Mesendoderm (in vitro differentiated cells): ENCODE measurements around the gene NUS1.
A peak's percentile ranks its signal among the peaks of the same experiment; 100 is the strongest.
"Not testable (repeated sequence)": the region's sequence is repeated elsewhere in the genome, so short reads cannot be mapped to it uniquely, and the experiment has no call there.

Experiments
- DNase-seq: peaks from one replicate; pipeline ENCODE4 v3.0.0; 2013
- H2AK5ac ChIP-seq: 2 replicates; pipeline ENCODE4 v1.6.1; 2013; ENCODE audit warnings: low read length, inconsistent platforms
- H2BK120ac ChIP-seq: 2 replicates; pipeline ENCODE4 v1.6.1; 2013; ENCODE audit warnings: low read depth, mild to moderate bottlenecking, low read length, moderate library complexity, mixed read lengths
- H2BK15ac ChIP-seq: replicated peaks from 2 replicates; pipeline ENCODE4 v1.6.1; 2013; ENCODE audit warnings: low read depth, mild to moderate bottlenecking, moderate library complexity
- H2BK5ac ChIP-seq: 2 replicates; pipeline ENCODE4 v1.6.1; 2013; ENCODE audit warnings: low read length, inconsistent platforms
- H3K18ac ChIP-seq: 2 replicates; pipeline ENCODE4 v1.6.1; 2013; ENCODE audit warnings: mild to moderate bottlenecking, low read length, mixed read lengths
- H3K23ac ChIP-seq: one replicate; pipeline ENCODE4 v1.6.1; 2013; ENCODE audit warnings: low read length
- H3K27ac ChIP-seq: 2 replicates; pipeline ENCODE4 v1.5.1; 2013; ENCODE audit warnings: low read depth, mild to moderate bottlenecking, inconsistent platforms, low read length, moderate library complexity
- H3K27me3 ChIP-seq: 2 replicates; pipeline ENCODE4 v1.6.1; 2013; ENCODE audit warnings: low read length, control low read depth, mild to moderate bottlenecking, inconsistent platforms; ENCODE audit not compliant: insufficient read depth, poor library complexity
- H3K36me3 ChIP-seq: 2 replicates; pipeline ENCODE4 v1.6.1; 2013; ENCODE audit warnings: low read length, inconsistent platforms; ENCODE audit not compliant: control insufficient read depth, insufficient read depth
- H3K4ac ChIP-seq: one replicate; pipeline ENCODE4 v1.6.1; 2013; ENCODE audit warnings: low read depth, mild to moderate bottlenecking, low read length, moderate library complexity
- H3K4me1 ChIP-seq: 2 replicates; pipeline ENCODE4 v1.6.1; 2013; ENCODE audit warnings: low read depth, low read length, inconsistent platforms; ENCODE audit not compliant: control insufficient read depth
- H3K4me2 ChIP-seq: 2 replicates; pipeline ENCODE4 v1.6.1; 2013; ENCODE audit warnings: low read length
- H3K4me3 ChIP-seq: 2 replicates; pipeline ENCODE4 v1.5.1; 2013; ENCODE audit warnings: mild to moderate bottlenecking, low read length
- H3K56ac ChIP-seq: one replicate; pipeline ENCODE4 v1.6.1; 2013; ENCODE audit warnings: low read length
- H3K79me1 ChIP-seq: 2 replicates; pipeline ENCODE4 v1.6.1; 2013; ENCODE audit warnings: low read length, inconsistent platforms
- H3K79me2 ChIP-seq: 2 replicates; pipeline ENCODE4 v1.6.1; 2013; ENCODE audit warnings: mild to moderate bottlenecking, low read length; ENCODE audit not compliant: control insufficient read depth, insufficient read depth
- H3K9ac ChIP-seq: 2 replicates; pipeline ENCODE4 v1.6.1; 2013; ENCODE audit warnings: low read length, inconsistent platforms
- H4K5ac ChIP-seq: one replicate; pipeline ENCODE4 v1.6.1; 2013; ENCODE audit warnings: low read length
- H4K8ac ChIP-seq: one replicate; pipeline ENCODE4 v1.6.1; 2013; ENCODE audit warnings: low read depth, mild to moderate bottlenecking, control low read depth, low read length, moderate library complexity
- WGBS: extraction: QIAGEN DNeasy Blood & Tissue Kit; methylation state at CpG from one replicate; pipeline ENCODE4 v1.1.7; 2013; ENCODE audit warnings: low lambda C conversion rate, missing lambda C conversion rate; ENCODE audit not compliant: insufficient coverage; ENCODE audit errors: extremely low coverage; 5-methylcytosine and 5-hydroxymethylcytosine counted together

The NUS1 gene

DNA sequence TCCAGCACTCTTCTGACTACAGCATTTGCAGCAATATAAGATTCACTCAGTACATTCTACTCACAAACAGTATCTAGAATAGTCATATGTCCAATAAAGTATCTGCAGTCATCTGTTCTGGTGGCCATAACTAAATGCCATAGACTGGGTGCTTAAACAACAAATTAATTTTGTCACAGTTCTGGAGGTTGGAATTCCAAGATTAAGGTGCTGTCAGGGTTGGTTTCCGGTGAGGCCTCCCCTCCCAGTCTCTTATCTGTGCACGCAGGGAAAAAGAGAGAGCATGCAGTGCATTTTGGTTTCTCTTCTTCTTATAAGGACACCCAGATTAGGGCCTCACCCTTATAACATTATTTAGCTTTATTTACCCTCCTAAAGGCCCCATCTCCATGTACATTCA lies 21.3 kb upstream of the NUS1 start:
- no peak overlapping the region for H3K9ac ChIP-seq
- H3K4me1 ChIP-seq: no peaks in the 10 kb centered on the region
- H3K79me1 ChIP-seq: no peaks in the 10 kb centered on the region
- H4K5ac ChIP-seq: no peak overlapping the region
- H3K4me3 ChIP-seq: no peak overlapping the region
- H3K27me3 ChIP-seq: no peaks in the 10 kb centered on the region
- no peak overlapping the region for H2BK15ac ChIP-seq
- WGBS: no CpG with 5 or more reads among the region's 2 CpGs
- H3K18ac ChIP-seq: no peak overlapping the region
- H3K23ac ChIP-seq: no peak overlapping the region
- H3K36me3 ChIP-seq: no peaks in the 10 kb centered on the region
- DNase-seq: no peak
- no peak overlapping the region for H3K56ac ChIP-seq
- no peak overlapping the region for H2BK120ac ChIP-seq
- H3K79me2 ChIP-seq: no peaks in the 10 kb centered on the region
- no peak overlapping the region for H3K4ac ChIP-seq
- H3K4me2 ChIP-seq: no peak overlapping the region
- H3K27ac ChIP-seq: no peak overlapping the region
- no peak overlapping the region for H2BK5ac ChIP-seq
- H2AK5ac ChIP-seq: no peak overlapping the region
- H4K8ac ChIP-seq: no peak overlapping the region

DNA sequence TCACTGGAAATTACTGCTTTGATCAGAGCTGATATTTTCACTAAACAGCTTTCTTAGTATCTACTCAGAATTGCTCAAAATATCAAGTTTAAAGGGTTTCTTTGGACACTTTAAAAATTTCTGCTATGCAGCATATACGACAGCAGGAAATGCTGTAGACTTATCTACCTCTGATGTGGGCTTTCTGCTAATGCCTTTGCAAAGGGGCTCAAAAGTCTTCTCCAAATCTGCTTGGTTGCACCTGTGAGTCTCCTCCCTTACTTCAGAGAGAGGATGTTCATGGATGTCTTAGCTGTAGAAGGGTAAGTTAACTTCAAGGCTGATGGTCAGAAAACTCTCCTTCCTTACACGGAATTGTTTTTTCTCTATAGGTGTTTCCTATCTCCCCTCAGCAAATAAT lies 19.9 kb upstream of the NUS1 start:
- no peaks in the 10 kb centered on the region for H3K27me3 ChIP-seq
- H3K23ac ChIP-seq: no peak overlapping the region
- no peak overlapping the region for H2BK120ac ChIP-seq
- H3K4me2 ChIP-seq: no peak overlapping the region
- DNase-seq: no peak
- H3K9ac ChIP-seq: no peak overlapping the region
- H3K27ac ChIP-seq: no peak overlapping the region
- no peak overlapping the region for H2AK5ac ChIP-seq
- H4K8ac ChIP-seq: no peak overlapping the region
- no peak overlapping the region for H2BK15ac ChIP-seq
- H3K4me1 ChIP-seq: no peaks in the 10 kb centered on the region
- no peaks in the 10 kb centered on the region for H3K36me3 ChIP-seq
- no peak overlapping the region for H3K4me3 ChIP-seq
- no peak overlapping the region for H3K4ac ChIP-seq
- H3K79me1 ChIP-seq: no peaks in the 10 kb centered on the region
- H3K79me2 ChIP-seq: no peaks in the 10 kb centered on the region
- WGBS: no CpG with 5 or more reads among the region's 2 CpGs
- no peak overlapping the region for H4K5ac ChIP-seq
- H3K18ac ChIP-seq: no peak overlapping the region
- H3K56ac ChIP-seq: no peak overlapping the region
- H2BK5ac ChIP-seq: no peak overlapping the region

DNA sequence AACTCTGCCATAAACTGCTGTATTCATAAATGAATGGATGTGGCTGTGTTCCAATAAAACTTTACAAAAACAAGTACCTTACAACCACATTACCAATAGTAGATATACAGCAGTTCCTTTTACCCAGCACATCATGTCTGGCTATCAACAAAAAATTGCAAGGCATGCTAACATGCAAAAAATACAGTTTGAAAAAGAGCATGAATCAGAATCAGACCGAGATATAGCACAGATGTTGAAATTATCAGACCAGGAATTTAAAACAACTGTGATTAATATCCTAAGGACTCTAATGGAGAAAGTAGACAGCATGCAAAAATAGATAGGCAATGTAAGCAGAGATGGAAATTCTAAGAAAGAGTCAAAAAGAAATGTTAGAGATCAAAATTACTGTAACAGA lies 8.4 kb upstream of the NUS1 start:
- Histone ChIP-seq H3K56ac (no peak overlapping the region), H3K27ac (no peak overlapping the region), H3K4me2 (no peak overlapping the region), H2AK5ac (no peak overlapping the region), H2BK120ac (no peak overlapping the region), H3K36me3 (no peaks in the 10 kb centered on the region), H3K79me2 (no peaks in the 10 kb centered on the region), H3K27me3 (no peaks in the 10 kb centered on the region), H3K18ac (no peak overlapping the region), H2BK5ac (no peak overlapping the region), H3K4ac (no peak overlapping the region), H3K9ac (no peak overlapping the region), H2BK15ac (no peak overlapping the region), H3K4me1 (no peaks in the 10 kb centered on the region), H3K79me1 (no peaks in the 10 kb centered on the region), H4K5ac (no peak overlapping the region), H3K4me3 (no peak overlapping the region), H4K8ac (no peak overlapping the region), H3K23ac (no peak overlapping the region)
- DNase-seq: no peak
- WGBS: no CpG with 5 or more reads among the region's 1 CpG

DNA sequence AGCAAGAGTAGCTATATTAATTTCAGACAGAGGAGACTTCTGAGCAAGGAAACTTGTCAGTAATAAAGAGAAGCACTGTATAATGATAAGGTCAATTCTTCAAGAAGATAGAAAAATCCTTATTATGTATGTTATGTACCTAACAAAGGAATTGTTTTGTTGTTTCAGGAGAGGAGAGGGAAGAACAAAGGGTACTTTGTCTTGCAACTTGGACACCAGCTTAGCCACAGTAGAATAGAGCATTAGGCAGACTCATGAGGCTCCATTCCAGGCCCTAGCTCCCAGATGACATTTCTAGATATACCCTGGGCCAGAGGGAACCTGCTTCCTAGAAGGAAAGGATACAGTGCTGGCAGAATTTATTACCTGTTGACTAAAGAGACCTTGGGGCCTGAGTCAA lies 6.5 kb upstream of the NUS1 start:
- Histone ChIP-seq H3K36me3 (no peaks in the 10 kb centered on the region), H3K27ac (no peak overlapping the region), H3K9ac (no peak overlapping the region), H3K79me2 (no peaks in the 10 kb centered on the region), H4K8ac (no peak overlapping the region), H4K5ac (no peak overlapping the region), H2BK5ac (no peak overlapping the region), H3K56ac (no peak overlapping the region), H3K4me1 (no peaks in the 10 kb centered on the region), H3K4me3 (no peak overlapping the region), H3K23ac (no peak overlapping the region), H2BK120ac (no peak overlapping the region), H3K18ac (no peak overlapping the region), H2BK15ac (no peak overlapping the region), H2AK5ac (no peak overlapping the region), H3K27me3 (no peaks in the 10 kb centered on the region), H3K4me2 (no peak overlapping the region), H3K79me1 (no peaks in the 10 kb centered on the region), H3K4ac (no peak overlapping the region)
- no peak for DNase-seq

DNA sequence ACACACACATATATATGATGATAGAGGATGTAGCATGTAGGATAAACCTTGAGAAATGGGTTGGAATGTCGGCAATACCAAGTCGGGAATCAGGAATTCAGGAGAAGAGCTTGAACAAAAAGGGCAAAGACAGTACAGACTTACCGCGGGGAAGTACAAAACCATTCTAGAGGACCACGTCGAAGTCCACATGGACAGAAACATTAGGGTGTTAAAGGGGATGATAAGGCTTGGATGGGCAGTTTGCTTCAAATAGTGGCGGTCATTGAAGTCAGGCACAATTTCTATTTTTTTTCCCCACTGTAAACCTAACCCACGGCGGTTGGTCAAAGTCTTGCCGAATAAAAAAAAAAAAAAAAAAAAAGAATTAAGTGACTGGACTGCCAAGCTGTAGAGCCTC lies 766 bp upstream of the NUS1 start:
- Histone ChIP-seq H2BK120ac (peak overlapping the region; percentile 13), H3K18ac (no peak overlapping the region), H3K27me3 (no peaks in the 10 kb centered on the region), H3K9ac (peak overlapping the region; percentile 75), H3K4ac (no peak overlapping the region), H3K27ac (no peak overlapping the region), H4K8ac (no peak overlapping the region), H2BK15ac (no peak overlapping the region), H3K79me2 (peaks cover 35% of the 10 kb centered on the region), H4K5ac (peak overlapping the region; percentile 85), H3K4me1 (peaks cover 5% of the 10 kb centered on the region), H3K79me1 (peaks cover 5% of the 10 kb centered on the region), H3K4me3 (peak overlapping the region; percentile 59), H2AK5ac (no peak overlapping the region), H3K4me2 (peak overlapping the region; percentile 88), H2BK5ac (no peak overlapping the region), H3K36me3 (no peaks in the 10 kb centered on the region), H3K23ac (no peak overlapping the region), H3K56ac (peak overlapping the region; percentile 87)
- no CpG with 5 or more reads among the region's 10 CpGs for WGBS
- DNase-seq: no peak

DNA sequence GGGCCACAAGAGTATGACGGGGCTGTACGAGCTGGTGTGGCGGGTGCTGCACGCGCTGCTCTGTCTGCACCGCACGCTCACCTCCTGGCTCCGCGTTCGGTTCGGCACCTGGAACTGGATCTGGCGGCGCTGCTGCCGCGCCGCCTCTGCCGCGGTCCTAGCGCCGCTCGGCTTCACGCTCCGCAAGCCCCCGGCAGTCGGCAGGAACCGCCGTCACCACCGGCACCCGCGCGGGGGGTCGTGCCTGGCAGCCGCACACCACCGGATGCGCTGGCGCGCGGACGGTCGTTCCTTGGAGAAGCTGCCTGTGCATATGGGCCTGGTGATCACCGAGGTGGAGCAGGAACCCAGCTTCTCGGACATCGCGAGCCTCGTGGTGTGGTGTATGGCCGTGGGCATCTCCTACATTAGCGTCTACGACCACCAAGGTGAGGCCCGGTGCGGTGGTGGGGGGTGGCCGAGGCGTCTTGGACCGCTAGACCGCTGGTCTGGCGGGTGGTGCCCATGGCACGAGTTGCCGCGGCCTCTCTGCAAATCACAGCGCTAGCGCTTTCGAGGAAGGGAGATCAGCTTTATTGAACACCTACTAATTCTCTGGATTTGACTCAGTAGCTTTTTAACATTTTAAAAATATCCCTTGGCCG lies 511 bp downstream of the NUS1 start:
- not testable (repeated sequence) for H3K4me1 ChIP-seq, H2AK5ac ChIP-seq, H2BK15ac ChIP-seq, H3K18ac ChIP-seq, H3K79me1 ChIP-seq, H4K8ac ChIP-seq, H3K23ac ChIP-seq, H3K36me3 ChIP-seq, H2BK5ac ChIP-seq, H4K5ac ChIP-seq, H3K27me3 ChIP-seq, H2BK120ac ChIP-seq, H3K27ac ChIP-seq, H3K4ac ChIP-seq
- WGBS: no CpG with 5 or more reads among the region's 62 CpGs
- peak; percentile 42 for DNase-seq
- Histone ChIP-seq H3K4me3 (peak overlapping the region; percentile 58), H3K4me2 (peak overlapping the region; percentile 7), H3K56ac (peak overlapping the region; percentile 88), H3K9ac (peak overlapping the region; percentile 65), H3K79me2 (peaks cover 46% of the 10 kb centered on the region)
